ENCODE measurements around the gene PCF11.

GRCh38 chr11:83118814-83119213, 38.1 kb upstream of the PCF11 start:
- TF ChIP-seq CTCF (IDR thresholded peaks at IDR 0.05) (no peak), POLR2A (IDR thresholded peaks at IDR 0.05) (no peak)

All from heart left ventricle (tissue), 13 donors.